Chondrocyte (in vitro differentiated cells): Measurements from ENCODE around the gene CYB561. TPM values are rescaled to one million over a fixed set of nuclear protein-coding genes. Genes with fewer than 3 reads are reported as not detected.

Source experiments
- DNase-seq: peaks from one replicate; pipeline ENCODE4 v3.0.0; 2021; ENCODE audit warnings: mixed read lengths, low spot score
- H3K27ac Mint-ChIP-seq: one replicate; pipeline ENCODE4 v1.8.0; 2021; ENCODE audit warnings: mild to moderate bottlenecking, moderate library complexity, mixed read lengths; ENCODE audit not compliant: unreplicated experiment
- H3K27me3 Mint-ChIP-seq: 2 replicates; pipeline ENCODE4 v1.8.0; 2021; ENCODE audit warnings: low read depth, mixed read lengths
- H3K36me3 Mint-ChIP-seq: 2 replicates; pipeline ENCODE4 v1.8.0; 2021; ENCODE audit warnings: low read depth, mixed read lengths
- H3K4me1 Mint-ChIP-seq: 2 replicates; pipeline ENCODE4 v1.8.0; 2021; ENCODE audit warnings: low read depth, mild to moderate bottlenecking, mixed read lengths
- H3K4me3 Mint-ChIP-seq: one replicate; pipeline ENCODE4 v1.8.0; 2021; ENCODE audit warnings: mild to moderate bottlenecking, moderate library complexity, mixed read lengths; ENCODE audit not compliant: unreplicated experiment
- H3K9me3 Mint-ChIP-seq: 2 replicates; pipeline ENCODE4 v1.8.0; 2021; ENCODE audit warnings: low read depth, mixed read lengths
- total RNA-seq: library from RNA; stranded (reverse); gene quantifications from 3 replicates; pipeline ENCODE4 v1.2.1, GENCODE V29; 2021
- TF ChIP-seq, protein P1 (sequence below): fragments of 200-600 bp; sonication (generic); IDR thresholded peaks from 2 replicates; pipeline ENCODE4 v1.5.0; 2021; ENCODE audit warnings: antibody characterized with exemption, mild to moderate bottlenecking, moderate library complexity

CYB561 gene
- total RNA-seq, 1 donor from 2014 or later: 10.1 TPM

DNA sequence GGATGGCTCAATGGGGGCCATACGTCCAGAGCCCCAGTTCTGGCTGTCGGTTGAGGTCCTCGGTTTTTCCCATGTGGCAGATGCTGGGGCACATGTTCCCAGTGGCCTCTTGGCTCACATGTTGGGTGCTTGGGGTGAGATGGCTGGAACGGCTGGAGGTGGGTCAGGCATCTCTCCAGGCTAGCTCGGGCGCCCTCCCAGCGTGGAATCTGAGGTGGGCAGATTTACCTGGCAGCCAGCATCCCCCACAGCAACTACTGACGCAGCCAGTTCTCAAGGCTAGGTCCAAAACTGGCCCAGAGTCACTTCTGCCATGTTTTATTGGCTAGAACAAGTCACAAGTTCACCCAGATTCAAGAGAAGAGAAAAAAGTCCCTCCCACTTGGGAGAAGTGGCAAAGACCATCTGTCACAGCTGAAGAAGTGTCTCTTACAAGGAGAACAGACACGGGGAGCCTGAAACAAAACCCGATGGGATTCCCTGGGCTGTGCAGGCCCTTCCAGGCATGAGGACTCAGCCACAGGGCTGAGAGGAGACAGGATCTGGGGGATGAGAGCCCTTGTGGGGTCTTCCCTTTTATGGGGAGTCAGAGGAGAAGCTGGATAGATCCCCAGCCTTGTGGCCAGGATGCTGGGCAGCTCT is 46.0 kb upstream of the CYB561 start:
- H3K4me1 Mint-ChIP-seq: no peaks in the 10 kb centered on the region
- no peak for DNase-seq
- H3K27ac Mint-ChIP-seq: no peak overlapping the region
- H3K9me3 Mint-ChIP-seq: no peaks in the 10 kb centered on the region
- H3K4me3 Mint-ChIP-seq: no peak overlapping the region
- TF ChIP-seq, protein P1, sequence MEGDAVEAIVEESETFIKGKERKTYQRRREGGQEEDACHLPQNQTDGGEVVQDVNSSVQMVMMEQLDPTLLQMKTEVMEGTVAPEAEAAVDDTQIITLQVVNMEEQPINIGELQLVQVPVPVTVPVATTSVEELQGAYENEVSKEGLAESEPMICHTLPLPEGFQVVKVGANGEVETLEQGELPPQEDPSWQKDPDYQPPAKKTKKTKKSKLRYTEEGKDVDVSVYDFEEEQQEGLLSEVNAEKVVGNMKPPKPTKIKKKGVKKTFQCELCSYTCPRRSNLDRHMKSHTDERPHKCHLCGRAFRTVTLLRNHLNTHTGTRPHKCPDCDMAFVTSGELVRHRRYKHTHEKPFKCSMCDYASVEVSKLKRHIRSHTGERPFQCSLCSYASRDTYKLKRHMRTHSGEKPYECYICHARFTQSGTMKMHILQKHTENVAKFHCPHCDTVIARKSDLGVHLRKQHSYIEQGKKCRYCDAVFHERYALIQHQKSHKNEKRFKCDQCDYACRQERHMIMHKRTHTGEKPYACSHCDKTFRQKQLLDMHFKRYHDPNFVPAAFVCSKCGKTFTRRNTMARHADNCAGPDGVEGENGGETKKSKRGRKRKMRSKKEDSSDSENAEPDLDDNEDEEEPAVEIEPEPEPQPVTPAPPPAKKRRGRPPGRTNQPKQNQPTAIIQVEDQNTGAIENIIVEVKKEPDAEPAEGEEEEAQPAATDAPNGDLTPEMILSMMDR: no peak
- no peaks in the 10 kb centered on the region for H3K36me3 Mint-ChIP-seq
- H3K27me3 Mint-ChIP-seq: peaks cover 31% of the 10 kb centered on the region

DNA sequence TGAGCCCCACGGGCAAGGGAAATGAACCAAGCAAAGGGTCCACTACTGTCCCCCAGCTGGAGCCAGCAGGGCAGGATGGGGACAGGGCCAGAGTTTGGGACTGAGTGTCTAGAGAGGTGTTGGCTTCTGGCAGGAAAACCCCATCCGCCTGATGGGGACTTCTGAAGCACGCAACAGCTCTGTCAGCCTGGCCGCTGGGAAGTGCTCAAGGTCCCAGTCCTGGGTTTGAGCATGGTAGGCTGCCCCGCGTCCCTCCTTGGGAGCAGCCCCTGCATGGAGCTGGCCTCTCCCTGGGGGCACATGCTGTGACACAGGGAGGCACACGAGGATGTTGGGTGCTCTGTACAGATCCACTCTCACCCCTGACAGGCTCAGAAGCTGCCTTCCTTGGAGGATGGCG is 45.3 kb upstream of the CYB561 start:
- peaks cover 31% of the 10 kb centered on the region for H3K27me3 Mint-ChIP-seq
- no peaks in the 10 kb centered on the region for H3K9me3 Mint-ChIP-seq
- no peak overlapping the region for H3K4me3 Mint-ChIP-seq
- TF ChIP-seq, protein P1: no peak
- DNase-seq: no peak
- no peaks in the 10 kb centered on the region for H3K4me1 Mint-ChIP-seq
- no peak overlapping the region for H3K27ac Mint-ChIP-seq
- H3K36me3 Mint-ChIP-seq: no peaks in the 10 kb centered on the region

DNA sequence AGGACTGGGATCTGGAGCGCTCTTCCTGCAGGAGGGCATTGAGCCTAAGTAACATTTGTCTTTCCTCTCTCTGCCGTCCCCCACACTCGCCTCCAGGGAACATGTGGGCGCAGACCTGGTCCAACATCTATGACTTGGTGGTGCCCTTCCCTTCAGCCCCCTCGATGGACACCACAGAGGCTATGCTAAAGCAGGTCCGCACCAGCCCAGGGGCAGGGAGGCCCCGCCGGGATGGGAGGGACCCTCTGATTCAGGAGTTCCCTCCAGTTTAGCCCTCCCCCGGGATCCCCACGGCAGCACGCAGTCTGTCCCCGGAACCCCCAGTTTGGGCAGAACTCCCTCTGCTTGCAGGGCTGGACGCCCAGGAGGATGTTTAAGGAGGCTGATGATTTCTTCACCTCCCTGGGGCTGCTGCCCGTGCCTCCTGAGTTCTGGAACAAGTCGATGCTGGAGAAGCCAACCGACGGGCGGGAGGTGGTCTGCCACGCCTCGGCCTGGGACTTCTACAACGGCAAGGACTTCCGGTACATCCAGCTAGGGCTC is 44.8 kb upstream of the CYB561 start:
- H3K27ac Mint-ChIP-seq: no peak overlapping the region
- no peaks in the 10 kb centered on the region for H3K9me3 Mint-ChIP-seq
- no peaks in the 10 kb centered on the region for H3K4me1 Mint-ChIP-seq
- H3K27me3 Mint-ChIP-seq: peaks cover 31% of the 10 kb centered on the region
- TF ChIP-seq, protein P1: no peak
- H3K4me3 Mint-ChIP-seq: no peak overlapping the region
- no peak for DNase-seq
- H3K36me3 Mint-ChIP-seq: no peaks in the 10 kb centered on the region

DNA sequence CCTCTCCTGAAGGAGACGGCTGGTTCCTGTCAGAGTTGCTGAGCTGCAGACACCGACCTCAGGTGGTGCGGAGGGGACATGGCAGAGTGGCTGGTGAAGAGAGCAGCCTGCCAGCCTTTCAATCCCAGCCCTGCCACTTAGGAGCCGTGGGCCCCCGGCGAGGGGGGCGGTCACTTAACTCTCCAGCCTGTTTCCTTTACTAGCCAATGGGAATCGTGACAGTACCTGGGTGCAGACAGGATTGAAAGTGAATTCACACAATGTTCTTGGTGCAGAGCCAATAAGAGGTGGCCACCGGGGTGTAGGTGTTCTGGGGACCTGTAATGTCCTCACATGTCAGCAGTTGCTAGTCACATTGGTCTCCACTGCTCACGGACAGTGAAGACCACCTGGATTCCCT is 44.2 kb upstream of the CYB561 start:
- Mint-ChIP-seq H3K4me3 (no peak overlapping the region), H3K4me1 (no peaks in the 10 kb centered on the region), H3K9me3 (no peaks in the 10 kb centered on the region), H3K36me3 (no peaks in the 10 kb centered on the region), H3K27ac (no peak overlapping the region), H3K27me3 (peaks cover 31% of the 10 kb centered on the region)
- TF ChIP-seq, protein P1: no peak
- no peak for DNase-seq

DNA sequence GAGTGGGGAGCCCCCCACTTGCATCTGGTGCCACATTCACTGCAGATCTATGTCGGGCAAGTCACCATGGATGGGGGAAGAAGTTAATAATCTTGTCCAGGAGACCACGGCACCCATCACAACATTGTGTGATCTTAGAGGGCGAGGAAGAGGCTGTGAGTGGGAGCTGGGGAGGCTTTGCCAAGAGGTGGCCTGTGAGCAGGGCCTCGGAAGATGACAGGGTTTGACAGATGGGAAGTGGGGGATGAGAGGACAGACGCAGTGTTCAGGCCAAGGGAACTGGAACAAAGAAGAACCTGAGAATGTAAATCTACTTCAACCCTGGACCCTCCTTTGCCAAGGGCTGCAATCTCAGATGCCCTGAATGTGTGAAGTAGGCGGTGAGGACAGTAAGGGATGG is 43.2 kb upstream of the CYB561 start:
- no peaks in the 10 kb centered on the region for H3K9me3 Mint-ChIP-seq
- TF ChIP-seq, protein P1: no peak

More for the DNA sequence above, 43.2 kb upstream of the CYB561 start:
- Mint-ChIP-seq H3K36me3 (no peaks in the 10 kb centered on the region), H3K27ac (no peak overlapping the region), H3K4me3 (no peak overlapping the region), H3K4me1 (no peaks in the 10 kb centered on the region), H3K27me3 (peaks cover 31% of the 10 kb centered on the region)
- DNase-seq: no peak
